IgD-negative memory B cell (primary cell): ENCODE measurements around the gene DAB2. TPM values are rescaled to one million over a fixed set of nuclear protein-coding genes. Genes with fewer than 3 reads are reported as not detected.

Experiments
- H3K27ac Mint-ChIP-seq, 3 donors: one replicate each; pipeline ENCODE4 v1.8.0; 2020 to 2022; ENCODE audit warnings: mild to moderate bottlenecking in 3 of 3, mixed read lengths in 3 of 3, moderate library complexity in 1 of 3
- H3K27me3 Mint-ChIP-seq: one replicate; pipeline ENCODE4 v1.8.0; 2021; ENCODE audit warnings: mixed read lengths
- H3K36me3 Mint-ChIP-seq: one replicate; pipeline ENCODE4 v1.8.0; 2020; ENCODE audit warnings: mild to moderate bottlenecking, mixed read lengths
- H3K4me1 Mint-ChIP-seq, 3 donors: one replicate each; pipeline ENCODE4 v1.8.0; 2020 to 2022; ENCODE audit warnings: mixed read lengths in 3 of 3, mild to moderate bottlenecking in 1 of 3
- H3K4me3 Mint-ChIP-seq, 4 donors: one replicate each; pipeline ENCODE4 v1.8.0; 2020 to 2022; ENCODE audit warnings: mild to moderate bottlenecking in 4 of 4, mixed read lengths in 4 of 4, moderate library complexity in 3 of 4
- H3K9me3 Mint-ChIP-seq, 3 donors: one replicate each; pipeline ENCODE4 v1.8.0; 2020 to 2021; ENCODE audit warnings: mixed read lengths in 3 of 3, mild to moderate bottlenecking in 1 of 3
- polyA plus RNA-seq: library from polyadenylated mRNA; unstranded; fragments of 300-500 nt; fragmentation: Illumina TruSeq; gene quantifications from one replicate; pipeline ENCODE4 v1.2.3, GENCODE V29; 2021

DAB2 gene
- polyA plus RNA-seq, 1 donor from 2014 or later = 0.20 TPM

GRCh38 chr5:39364367-39364766 lies 60.4 kb downstream of the DAB2 start, which contains the start of gene C9:
Gene C9, minus strand, starts transcription at chr5:39364495. Its CDS starts 31 bp downstream, at chr5:39364464.
- H3K4me1 Mint-ChIP-seq = peaks cover 0 to 5% (median 2%) of the 10 kb centered on the region in 3 donors
- peaks cover under 1% of the 10 kb centered on the region for H3K36me3 Mint-ChIP-seq
- H3K27ac Mint-ChIP-seq = no peak within 1 kb of the TSS
- peaks cover 3% of the 10 kb centered on the region for H3K27me3 Mint-ChIP-seq
- H3K4me3 Mint-ChIP-seq = no peak within 1 kb of the TSS
- H3K9me3 Mint-ChIP-seq = peaks cover 0 to 2% (median 0%) of the 10 kb centered on the region in 3 donors

- Mint-ChIP-seq H3K9me3 (peaks cover 0 to 2% (median 0%) of the 10 kb centered on the region in 3 donors), H3K4me1 (peaks cover 0 to 5% (median 2%) of the 10 kb centered on the region in 3 donors), H3K36me3 (peaks cover 2% of the 10 kb centered on the region), H3K4me3 (no peak overlapping the region), H3K27me3 (peaks cover 3% of the 10 kb centered on the region), H3K27ac (no peak overlapping the region)
Measured at GRCh38 chr5:39363217-39363616, 61.6 kb downstream of the DAB2 start.

DNA sequence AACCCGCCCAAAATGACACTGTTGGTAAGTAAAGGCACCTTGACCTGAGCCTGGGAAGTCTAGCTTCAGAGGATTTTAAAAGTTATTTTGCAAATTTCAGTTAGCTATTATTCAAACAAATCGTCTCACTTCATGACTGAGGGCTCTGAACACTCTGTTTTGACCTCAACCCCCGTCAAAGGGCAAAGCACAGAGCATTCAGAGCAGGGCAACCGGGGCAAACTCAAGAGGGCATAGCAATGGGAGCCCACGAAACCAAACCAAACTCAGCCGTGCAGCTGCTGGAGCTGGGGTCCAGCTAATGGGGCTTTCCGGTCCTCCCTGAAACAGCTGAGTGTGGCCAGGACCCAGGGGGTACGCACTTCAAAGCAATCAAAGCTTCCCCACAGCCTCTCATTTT lies 62.1 kb downstream of the DAB2 start:
- peaks cover 2% of the 10 kb centered on the region for H3K36me3 Mint-ChIP-seq
- H3K27ac Mint-ChIP-seq = no peak overlapping the region
- H3K9me3 Mint-ChIP-seq = peaks cover 0 to 2% (median 0%) of the 10 kb centered on the region in 3 donors
- H3K27me3 Mint-ChIP-seq = peaks cover 3% of the 10 kb centered on the region
- no peak overlapping the region for H3K4me3 Mint-ChIP-seq
- H3K4me1 Mint-ChIP-seq = peaks cover 0 to 5% (median 2%) of the 10 kb centered on the region in 3 donors

DNA sequence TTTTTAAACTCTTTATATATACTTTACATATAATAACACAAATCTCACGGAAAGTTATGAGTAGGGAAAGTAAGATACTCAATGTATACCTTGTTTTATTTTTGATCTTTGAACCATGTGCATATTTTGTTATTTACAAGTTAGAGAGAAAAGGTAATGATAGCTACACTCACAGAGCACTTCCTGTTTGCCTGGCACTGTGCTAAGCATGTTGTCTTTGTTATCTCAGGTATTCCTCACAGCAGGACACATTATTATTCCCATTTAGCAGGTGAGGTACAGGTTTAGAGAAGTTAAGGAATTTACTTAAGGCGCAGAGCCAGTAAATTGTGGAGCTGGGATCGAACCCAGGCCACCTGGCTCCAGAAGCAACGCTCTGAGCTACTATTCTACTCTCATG lies 63.5 kb downstream of the DAB2 start:
- H3K36me3 Mint-ChIP-seq = peaks cover 2% of the 10 kb centered on the region
- peaks cover 2% of the 10 kb centered on the region for H3K27me3 Mint-ChIP-seq
- H3K27ac Mint-ChIP-seq = no peak overlapping the region
- H3K9me3 Mint-ChIP-seq = peaks cover 0 to 2% (median 0%) of the 10 kb centered on the region in 3 donors
- no peak overlapping the region for H3K4me3 Mint-ChIP-seq
- H3K4me1 Mint-ChIP-seq = peaks cover 0 to 5% (median 2%) of the 10 kb centered on the region in 3 donors

GRCh38 chr5:39360471-39361111 lies 64.2 kb downstream of the DAB2 start:
- Mint-ChIP-seq H3K27me3 (peaks cover 2% of the 10 kb centered on the region), H3K36me3 (peaks cover 2% of the 10 kb centered on the region), H3K9me3 (peaks cover 0 to 2% (median 0%) of the 10 kb centered on the region in 3 donors), H3K27ac (peak overlapping the region in 1 of 3 donors; percentile 47), H3K4me3 (no peak overlapping the region), H3K4me1 (peaks cover 0 to 5% (median 2%) of the 10 kb centered on the region in 3 donors)

GRCh38 chr5:39356263-39356662 lies 68.5 kb downstream of the DAB2 start:
- peaks cover 0 to 5% (median 3%) of the 10 kb centered on the region in 3 donors for H3K4me1 Mint-ChIP-seq
- H3K36me3 Mint-ChIP-seq = peaks cover 2% of the 10 kb centered on the region
- no peak overlapping the region for H3K4me3 Mint-ChIP-seq
- no peaks in the 10 kb centered on the region for H3K27me3 Mint-ChIP-seq
- peaks cover 2 to 15% (median 2%) of the 10 kb centered on the region in 3 donors for H3K9me3 Mint-ChIP-seq
- no peak overlapping the region for H3K27ac Mint-ChIP-seq

DNA sequence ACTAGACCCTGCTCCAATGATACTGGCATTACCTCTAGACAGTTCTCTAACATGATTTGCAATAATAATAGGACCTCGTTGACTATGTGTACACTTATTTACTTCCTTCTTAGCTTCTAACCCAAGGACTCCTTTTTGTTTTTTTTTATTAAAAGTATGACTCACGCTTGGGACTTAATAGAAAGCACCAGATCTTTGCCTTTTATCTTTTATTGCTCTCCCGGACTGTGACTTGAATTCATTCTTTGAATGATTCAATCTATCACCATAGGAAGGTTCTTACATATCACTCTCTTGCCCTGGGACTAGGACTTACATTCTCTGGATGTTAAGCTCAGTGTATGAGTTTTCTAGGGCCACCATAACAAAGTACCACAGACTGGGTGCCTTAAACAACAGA lies 69.5 kb downstream of the DAB2 start:
- H3K36me3 Mint-ChIP-seq = peaks cover 2% of the 10 kb centered on the region
- no peaks in the 10 kb centered on the region for H3K27me3 Mint-ChIP-seq
- no peak overlapping the region for H3K27ac Mint-ChIP-seq
- peaks cover 2 to 20% (median 2%) of the 10 kb centered on the region in 3 donors for H3K9me3 Mint-ChIP-seq
- H3K4me1 Mint-ChIP-seq = peaks cover 0 to 1% (median 0%) of the 10 kb centered on the region in 3 donors
- no peak overlapping the region for H3K4me3 Mint-ChIP-seq

DNA sequence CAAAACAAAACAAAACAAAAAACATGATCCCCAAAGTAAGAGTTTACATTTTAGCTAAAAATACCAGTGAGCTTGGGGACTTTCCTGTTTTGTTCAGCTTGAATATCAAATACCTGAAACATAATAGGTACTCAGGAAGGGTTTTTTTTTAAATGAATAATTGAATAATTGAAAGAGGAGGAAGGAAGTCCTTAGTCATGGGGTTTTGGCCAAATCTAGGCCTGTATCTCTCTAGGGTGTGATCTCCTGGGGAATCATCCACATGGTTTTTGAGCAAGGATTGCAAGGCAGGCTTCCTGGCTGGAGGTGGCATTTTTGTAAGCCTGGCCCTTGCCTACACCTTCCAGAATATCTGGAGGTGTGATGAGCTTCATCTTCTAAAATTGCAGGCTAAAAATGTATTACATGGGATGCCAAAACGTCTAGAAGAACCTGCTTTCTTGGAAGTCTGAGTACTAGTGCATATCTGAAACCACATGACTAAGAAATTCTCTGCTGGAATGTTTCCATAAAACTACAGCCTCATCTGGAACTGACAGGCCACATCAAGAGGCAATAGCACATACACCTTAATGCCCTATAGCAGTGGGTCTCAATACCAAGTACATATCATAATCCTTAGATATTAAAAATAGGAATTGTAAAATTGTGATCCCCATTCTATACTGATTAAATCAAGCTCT lies 70.9 kb downstream of the DAB2 start:
- no peaks in the 10 kb centered on the region for H3K36me3 Mint-ChIP-seq
- H3K9me3 Mint-ChIP-seq = peaks cover 8 to 31% (median 13%) of the 10 kb centered on the region in 3 donors
- H3K27me3 Mint-ChIP-seq = no peaks in the 10 kb centered on the region
- peaks cover 0 to 1% (median 0%) of the 10 kb centered on the region in 3 donors for H3K4me1 Mint-ChIP-seq
- H3K4me3 Mint-ChIP-seq = no peak overlapping the region
- no peak overlapping the region for H3K27ac Mint-ChIP-seq

- Mint-ChIP-seq H3K36me3 (no peaks in the 10 kb centered on the region), H3K9me3 (peaks cover 8 to 31% (median 13%) of the 10 kb centered on the region in 3 donors), H3K4me3 (no peak overlapping the region), H3K27me3 (no peaks in the 10 kb centered on the region), H3K27ac (no peak overlapping the region), H3K4me1 (peaks cover 0 to 1% (median 0%) of the 10 kb centered on the region in 3 donors)
Measured at GRCh38 chr5:39352951-39353350, 71.8 kb downstream of the DAB2 start.

DNA sequence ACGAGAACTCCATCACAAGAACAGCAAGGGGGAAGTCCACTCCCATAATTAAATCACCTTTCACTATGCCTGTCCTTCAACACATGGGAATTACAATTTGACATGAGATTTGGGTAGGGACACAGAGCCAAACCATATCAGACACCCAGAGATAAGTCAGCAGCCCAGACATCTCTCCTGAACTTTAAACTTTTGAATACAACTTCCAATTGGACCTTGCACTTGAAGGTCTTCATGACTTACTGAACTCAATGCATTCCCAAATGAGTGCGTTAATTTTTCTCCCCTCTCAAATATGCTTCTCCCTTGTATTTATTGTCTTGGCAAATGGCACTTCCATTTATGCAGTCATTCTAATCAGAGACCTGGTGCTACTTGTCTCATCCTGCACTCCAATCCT lies 72.6 kb downstream of the DAB2 start:
- Mint-ChIP-seq H3K4me1 (peaks cover 0 to 1% (median 0%) of the 10 kb centered on the region in 3 donors), H3K36me3 (no peaks in the 10 kb centered on the region), H3K4me3 (no peak overlapping the region), H3K27me3 (no peaks in the 10 kb centered on the region), H3K9me3 (peaks cover 10 to 31% (median 18%) of the 10 kb centered on the region in 3 donors), H3K27ac (no peak overlapping the region)

DNA sequence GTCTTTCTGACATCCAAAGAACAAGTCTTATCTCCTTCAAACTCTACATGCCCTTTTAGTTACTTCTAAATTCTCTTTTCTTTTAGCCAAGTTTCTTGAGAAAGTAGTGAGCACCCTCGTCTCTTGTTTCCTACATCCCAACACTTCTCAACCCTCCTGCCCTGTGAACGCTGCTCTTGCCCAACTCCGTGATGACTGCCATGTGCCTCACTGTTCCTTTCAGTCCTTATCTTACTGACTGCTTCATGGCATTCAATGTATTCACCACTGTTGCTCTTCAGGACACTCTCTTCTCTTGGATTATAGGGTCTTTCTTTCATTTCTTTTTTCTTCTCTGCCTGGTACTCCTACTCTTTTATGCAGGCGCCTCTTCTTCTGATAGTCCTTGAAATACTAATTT lies 75.3 kb downstream of the DAB2 start:
- Mint-ChIP-seq H3K4me1 (peaks cover 0 to 1% (median 0%) of the 10 kb centered on the region in 3 donors), H3K27me3 (no peaks in the 10 kb centered on the region), H3K9me3 (peaks cover 11 to 31% (median 21%) of the 10 kb centered on the region in 3 donors), H3K36me3 (no peaks in the 10 kb centered on the region), H3K27ac (no peak overlapping the region), H3K4me3 (no peak overlapping the region)

DNA sequence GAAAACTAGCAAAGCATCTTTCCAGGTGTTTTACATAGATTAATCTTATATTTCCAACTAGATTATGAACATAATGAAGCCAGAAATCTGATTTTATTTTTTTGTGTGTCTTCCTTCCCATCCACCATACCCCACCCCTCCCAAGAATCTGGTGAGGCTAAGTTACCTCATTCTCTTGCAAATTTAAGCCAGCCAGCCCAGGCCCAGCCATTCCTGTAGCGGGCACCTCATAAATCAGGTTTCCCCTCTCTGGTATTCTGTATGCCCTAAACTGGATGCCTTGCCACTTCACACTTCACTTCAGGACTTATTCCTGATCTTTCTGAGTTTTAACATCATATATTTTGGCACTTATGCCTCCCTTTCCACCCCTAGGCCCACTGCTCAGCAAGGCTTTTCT lies 82.3 kb downstream of the DAB2 start:
- Mint-ChIP-seq H3K9me3 (peaks cover 0 to 6% (median 2%) of the 10 kb centered on the region in 3 donors), H3K27ac (no peak overlapping the region), H3K4me3 (no peak overlapping the region), H3K36me3 (no peaks in the 10 kb centered on the region), H3K27me3 (peaks cover 4% of the 10 kb centered on the region), H3K4me1 (no peaks in the 10 kb centered on the region)

DNA sequence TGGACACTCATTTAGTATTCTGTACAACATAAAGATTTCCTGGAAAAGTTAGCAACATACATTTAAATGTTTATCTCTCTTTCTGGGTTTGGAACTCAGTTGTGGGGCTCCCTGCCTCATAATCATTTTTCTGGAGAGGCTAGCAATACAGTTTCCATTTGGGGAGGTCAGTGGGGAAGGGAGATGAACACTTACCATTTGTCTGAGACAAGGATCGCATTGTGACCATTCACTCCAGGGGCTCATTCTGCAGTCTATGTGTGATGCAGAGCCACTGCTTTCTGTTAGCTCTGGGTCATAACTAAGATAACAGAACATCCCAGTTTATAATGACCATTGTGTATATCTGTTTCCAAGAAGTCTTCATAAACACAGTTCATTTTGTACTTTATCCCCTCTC lies 82.9 kb downstream of the DAB2 start:
- no peak overlapping the region for H3K27ac Mint-ChIP-seq
- H3K9me3 Mint-ChIP-seq = peaks cover 0 to 2% (median 2%) of the 10 kb centered on the region in 3 donors
- H3K36me3 Mint-ChIP-seq = no peaks in the 10 kb centered on the region
- H3K4me1 Mint-ChIP-seq = no peaks in the 10 kb centered on the region
- peaks cover 4% of the 10 kb centered on the region for H3K27me3 Mint-ChIP-seq
- H3K4me3 Mint-ChIP-seq = no peak overlapping the region

DNA sequence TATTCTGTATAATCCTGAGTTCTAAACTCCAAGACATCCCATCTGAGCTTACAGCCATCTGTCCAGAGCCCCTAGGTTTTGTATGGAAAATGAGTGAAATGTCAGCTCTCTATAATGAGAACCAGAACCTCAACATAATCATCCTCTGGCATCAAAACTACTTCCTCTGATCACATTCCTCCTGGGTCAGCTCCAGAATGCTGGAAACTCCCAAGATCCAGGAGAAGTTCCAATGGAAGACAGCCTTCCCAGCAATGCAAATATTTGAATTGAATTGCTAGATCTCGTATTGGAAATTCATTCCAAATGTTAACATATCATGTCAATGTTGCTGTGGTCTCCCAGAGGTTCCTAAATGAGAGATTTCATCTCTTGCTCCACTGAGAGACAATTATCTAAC lies 84.3 kb downstream of the DAB2 start:
- H3K4me3 Mint-ChIP-seq = no peak overlapping the region
- no peak overlapping the region for H3K27ac Mint-ChIP-seq
- H3K27me3 Mint-ChIP-seq = peaks cover 5% of the 10 kb centered on the region
- peaks cover 0 to 2% (median under 1%) of the 10 kb centered on the region in 3 donors for H3K9me3 Mint-ChIP-seq
- no peaks in the 10 kb centered on the region for H3K4me1 Mint-ChIP-seq
- H3K36me3 Mint-ChIP-seq = no peaks in the 10 kb centered on the region

GRCh38 chr5:39337252-39337915 lies 87.4 kb downstream of the DAB2 start:
- H3K4me3 Mint-ChIP-seq = no peak overlapping the region
- H3K36me3 Mint-ChIP-seq = peaks cover 3% of the 10 kb centered on the region
- H3K4me1 Mint-ChIP-seq = no peaks in the 10 kb centered on the region
- peaks cover 5% of the 10 kb centered on the region for H3K27me3 Mint-ChIP-seq
- no peak overlapping the region for H3K27ac Mint-ChIP-seq
- peaks cover 0 to 5% (median 0%) of the 10 kb centered on the region in 3 donors for H3K9me3 Mint-ChIP-seq
